Peyer's patch (tissue), 4 donors: Measurements from ENCODE around the gene USP32.

Source experiments
- CTCF ChIP-seq, 6 experiments: fragments of 450-650 bp in 4 of 6; fragments of 200-600 bp in 2 of 6; sonication (generic) in 1 of 6; IDR thresholded peaks; one replicate each; pipeline ENCODE4 v1.5.1; 2017 to 2019; ENCODE audit warnings: antibody characterized with exemption in 6 of 6, mild to moderate bottlenecking in 3 of 6, moderate library complexity in 1 of 6
- POLR2A ChIP-seq, 2 donors: fragments of 450-650 bp; IDR thresholded peaks; one replicate each; pipeline ENCODE4 v1.5.1; 2017; ENCODE audit warnings: antibody characterized with exemption in 2 of 2, mild to moderate bottlenecking in 2 of 2, moderate library complexity in 2 of 2

- TF ChIP-seq CTCF (IDR thresholded peaks at IDR 0.05) (no peak), POLR2A (IDR thresholded peaks at IDR 0.05) (no peak)
These were observed 228.7 kb downstream of the USP32 start for GRCh38 chr17:60163108-60163784.
